ENCODE data around the gene ARHGAP25.
A peak's percentile ranks its signal among the peaks of the same experiment; 100 is the strongest.

The ARHGAP25 gene

GRCh38 chr2:68767996-68768395 lies 33.4 kb downstream of the ARHGAP25 start:
- DNase-seq = peak; percentile 37

GRCh38 chr2:68768461-68768860 lies 33.9 kb downstream of the ARHGAP25 start:
- no peak for DNase-seq

DNA sequence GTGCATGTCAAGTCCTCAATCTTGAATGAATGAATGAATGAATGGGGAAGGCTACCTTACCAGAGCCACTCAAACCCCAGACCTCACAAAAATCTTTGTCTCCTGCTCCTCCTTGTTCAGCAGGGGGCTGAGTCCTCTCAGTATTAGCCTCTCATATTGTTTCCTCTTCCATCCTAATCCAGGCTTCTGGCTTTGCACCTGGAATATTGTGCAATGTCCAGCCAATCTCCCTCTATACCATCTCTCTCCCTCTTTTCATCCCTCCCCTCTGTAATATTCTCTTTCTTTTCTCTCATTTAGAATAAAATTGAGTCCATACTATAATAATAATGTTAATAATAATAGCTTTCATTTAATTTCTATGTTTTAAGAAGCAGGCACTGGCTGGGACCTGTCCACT lies 34.3 kb downstream of the ARHGAP25 start:
- no peak for DNase-seq

DNA sequence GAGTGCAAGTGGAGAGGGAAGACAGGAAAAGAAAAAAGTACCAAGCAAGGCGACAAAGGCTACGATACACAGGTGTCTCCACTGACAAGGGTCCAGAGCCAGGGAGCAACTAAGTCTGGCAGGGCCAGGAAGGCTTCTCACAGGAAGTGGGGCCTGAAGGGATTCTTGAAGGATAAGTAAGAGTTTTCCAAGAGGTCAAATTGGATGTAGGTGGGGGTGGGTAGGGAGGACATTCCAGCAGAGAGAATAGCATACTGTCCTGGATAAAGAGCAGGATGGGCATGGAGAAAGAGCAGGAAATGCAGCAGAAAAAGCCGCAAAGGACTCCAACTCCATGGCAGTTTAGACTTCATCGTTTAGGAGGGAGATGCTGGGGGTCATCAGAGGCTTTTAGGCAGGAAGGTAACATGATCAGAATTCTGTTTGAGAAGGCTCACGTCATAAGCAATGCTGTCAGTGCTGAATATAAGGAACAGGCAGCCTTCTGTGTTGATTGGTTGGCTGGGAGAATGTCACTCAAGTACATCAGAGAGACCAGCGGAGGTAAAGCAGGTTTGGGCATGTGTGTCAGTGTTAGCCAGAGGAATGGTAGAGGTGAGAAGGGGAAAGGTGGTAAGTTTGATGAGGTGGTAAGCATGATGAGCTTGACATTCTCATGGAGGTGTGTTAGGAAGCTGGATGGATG lies 35.1 kb downstream of the ARHGAP25 start:
- DNase-seq = no peak

DNA sequence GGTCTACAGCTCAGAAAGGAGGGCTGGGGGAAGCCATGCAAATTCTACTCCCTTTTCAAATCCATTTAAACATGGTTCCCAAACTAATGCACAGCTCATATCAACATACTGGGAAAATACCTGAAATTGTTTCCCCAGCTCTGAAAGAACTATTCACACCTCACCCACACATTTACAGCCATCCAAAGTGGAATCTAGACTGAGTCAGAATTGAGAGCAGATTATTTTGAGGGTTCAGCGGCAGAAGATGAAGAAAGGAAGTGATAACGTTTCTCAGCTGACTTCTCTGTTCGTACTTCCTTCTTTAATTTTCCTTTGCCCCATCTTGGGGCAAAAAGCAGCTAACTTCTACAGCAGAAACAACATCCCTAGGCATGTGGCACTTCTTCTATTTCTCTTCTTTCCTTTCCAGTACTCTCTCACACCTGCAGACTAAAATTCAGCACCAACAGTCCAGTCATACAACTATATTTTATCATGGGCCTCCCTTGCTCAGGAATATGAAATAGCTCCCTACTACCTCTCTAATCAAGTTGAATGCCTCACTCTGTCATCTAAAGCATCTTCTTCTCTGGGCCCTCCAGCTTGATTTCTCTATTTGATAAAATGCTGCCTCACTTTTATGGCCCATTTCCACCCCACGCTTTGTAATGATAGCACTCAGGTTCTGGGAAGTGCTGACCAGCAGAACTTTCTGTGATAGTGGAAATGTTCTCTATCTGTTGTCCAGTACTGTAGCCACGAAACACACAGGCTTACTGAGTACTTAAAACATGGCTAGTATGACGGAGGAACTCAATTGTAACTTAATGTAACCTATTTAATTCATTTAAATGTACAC lies 35.9 kb downstream of the ARHGAP25 start:
- no peak for DNase-seq

DNA sequence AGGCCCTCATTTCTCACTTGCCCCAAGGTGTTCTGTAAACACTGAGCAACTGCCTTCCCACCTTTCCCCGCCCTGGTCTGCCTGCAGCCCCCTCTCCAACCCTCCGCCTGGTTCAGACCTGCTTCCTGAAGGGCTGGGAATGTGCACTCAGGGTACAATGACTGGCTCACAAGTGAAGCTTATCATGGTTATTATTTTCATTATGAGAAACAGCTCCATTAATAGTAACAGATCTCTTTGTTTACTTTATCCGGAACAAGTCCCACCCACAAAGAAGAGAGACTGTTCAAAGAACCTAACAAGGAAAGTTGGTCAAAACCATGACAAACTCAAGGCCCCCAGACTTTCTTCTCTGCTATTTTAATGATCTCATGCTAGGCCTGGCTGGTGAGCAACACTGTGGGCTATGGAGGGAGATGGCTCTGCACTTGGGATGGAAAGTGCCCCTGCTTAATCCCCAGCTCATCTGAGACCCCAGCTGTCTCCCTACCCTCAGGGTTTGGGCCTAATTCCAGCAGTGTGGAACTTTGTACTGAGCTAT lies 36.7 kb downstream of the ARHGAP25 start:
- no peak for DNase-seq

DNA sequence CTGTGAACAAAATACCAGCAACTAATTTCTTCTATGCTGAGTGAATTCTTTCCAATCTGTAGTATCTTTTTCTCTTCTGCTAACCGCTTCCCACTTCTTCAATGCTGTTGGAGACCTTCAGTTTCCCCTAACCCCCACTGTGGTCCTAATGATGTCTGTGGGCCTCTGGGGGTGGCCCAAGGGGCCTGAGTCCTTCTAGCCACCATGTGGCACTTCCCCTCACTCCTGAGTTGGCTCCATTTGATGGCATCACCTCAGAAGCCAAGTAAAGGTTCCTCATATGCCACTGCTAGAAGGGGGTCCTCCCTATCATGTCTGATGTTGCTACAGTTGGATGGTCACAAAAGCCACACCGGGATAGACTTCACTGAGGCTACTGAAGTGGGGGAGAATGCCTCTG lies 37.5 kb downstream of the ARHGAP25 start:
- DNase-seq = no peak

DNA sequence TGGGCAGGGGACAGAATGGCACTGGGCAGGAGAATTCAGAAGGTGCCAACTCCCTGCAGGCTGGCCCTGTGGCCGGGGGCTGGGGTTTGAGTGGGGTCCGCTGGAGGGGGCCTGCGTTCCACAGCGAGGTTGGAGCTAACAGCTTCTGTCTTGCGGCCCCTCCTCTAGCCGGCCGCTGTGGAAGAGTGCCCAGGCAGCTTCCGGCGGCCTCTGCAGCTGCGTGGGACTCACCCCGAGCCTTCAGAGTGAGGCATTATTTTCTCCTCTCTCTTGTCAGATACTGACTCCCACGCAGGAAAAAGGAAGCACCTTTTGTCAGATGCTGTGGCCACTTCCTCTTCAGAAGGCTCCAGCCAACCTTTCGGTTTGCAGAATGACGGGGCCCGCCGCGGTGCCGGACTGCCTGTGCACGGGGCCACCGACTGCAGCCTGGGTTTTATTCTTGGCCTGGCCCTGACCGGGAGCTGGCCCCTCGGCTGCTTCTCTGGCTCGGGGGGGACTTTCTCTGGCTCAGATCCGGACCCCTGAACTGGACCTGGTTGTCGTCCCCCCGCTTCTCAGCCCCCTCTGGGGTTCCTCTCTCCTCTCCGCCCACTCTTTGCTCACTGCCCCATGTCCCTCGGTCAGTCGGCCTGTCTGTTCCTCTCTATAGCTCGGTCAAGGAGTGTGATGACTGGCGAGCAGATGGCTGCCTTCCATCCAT lies 40.1 kb downstream of the ARHGAP25 start:
- DNase-seq = no peak

DNA sequence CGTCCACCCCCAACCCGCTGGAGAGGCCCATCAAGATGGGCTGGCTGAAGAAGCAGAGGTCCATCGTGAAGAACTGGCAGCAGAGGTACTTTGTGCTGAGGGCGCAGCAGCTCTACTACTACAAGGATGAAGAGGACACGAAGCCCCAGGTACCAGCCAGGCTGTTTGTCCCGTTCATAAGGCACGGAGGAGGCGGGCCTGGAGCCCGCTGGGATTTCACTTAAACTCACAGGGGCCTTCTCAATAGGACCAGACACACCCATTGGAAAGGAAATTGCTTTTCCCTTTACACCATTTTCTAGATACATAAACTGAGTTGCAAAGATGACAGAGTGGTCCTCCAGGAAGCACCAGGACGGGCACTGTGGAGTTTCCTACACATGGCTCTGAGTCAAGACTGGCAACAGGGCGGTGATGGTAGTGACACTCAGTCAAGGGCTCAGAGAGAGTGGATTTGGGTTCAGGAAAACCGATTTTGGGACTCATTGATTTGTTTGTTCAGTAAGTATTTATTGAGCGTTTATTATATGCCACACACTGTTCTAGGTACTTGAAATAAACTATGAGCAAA lies 40.7 kb downstream of the ARHGAP25 start:
- no peak for DNase-seq

DNA sequence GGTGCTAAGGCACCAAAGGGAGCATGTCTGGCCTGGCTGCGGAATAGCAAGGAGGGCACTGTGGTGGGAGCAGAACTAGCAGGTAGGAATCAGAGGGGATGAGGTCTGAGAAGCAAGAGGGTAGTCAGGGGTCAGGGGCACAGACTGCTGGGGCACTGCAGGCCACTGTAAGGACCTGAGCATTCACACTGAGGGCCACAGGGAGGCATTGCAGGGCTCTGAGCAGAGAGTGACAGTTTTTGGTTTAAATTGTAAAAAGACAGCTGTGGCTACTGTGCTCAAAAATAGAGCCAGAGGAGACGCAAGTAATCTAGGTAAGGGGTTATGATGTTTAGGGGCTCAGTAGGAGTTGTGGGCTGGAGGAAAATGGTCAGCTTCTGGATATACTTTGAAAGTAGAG lies 41.5 kb downstream of the ARHGAP25 start:
- DNase-seq = no peak

- DNase-seq = no peak
Observed at GRCh38 chr2:68779595-68779994, 45.0 kb downstream of the ARHGAP25 start.

DNA sequence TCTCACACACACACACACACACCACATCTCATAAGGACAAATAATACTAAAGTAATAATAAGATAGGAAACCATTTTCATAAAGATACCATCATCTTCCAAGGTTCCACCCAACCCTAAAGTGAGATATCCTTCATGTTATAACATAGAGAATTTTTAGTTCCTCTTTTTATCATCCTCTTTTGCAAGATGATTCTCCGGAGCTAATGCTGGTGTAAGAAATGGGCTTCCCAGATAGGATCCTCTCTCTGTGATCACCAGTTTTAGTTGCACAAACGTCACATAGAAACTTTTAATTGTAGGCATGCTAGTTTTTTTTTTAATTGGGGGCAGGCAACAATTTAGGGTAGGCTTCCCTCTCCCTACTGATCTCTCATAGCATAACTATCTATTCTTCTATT lies 49.6 kb downstream of the ARHGAP25 start:
- DNase-seq = no peak

DNA sequence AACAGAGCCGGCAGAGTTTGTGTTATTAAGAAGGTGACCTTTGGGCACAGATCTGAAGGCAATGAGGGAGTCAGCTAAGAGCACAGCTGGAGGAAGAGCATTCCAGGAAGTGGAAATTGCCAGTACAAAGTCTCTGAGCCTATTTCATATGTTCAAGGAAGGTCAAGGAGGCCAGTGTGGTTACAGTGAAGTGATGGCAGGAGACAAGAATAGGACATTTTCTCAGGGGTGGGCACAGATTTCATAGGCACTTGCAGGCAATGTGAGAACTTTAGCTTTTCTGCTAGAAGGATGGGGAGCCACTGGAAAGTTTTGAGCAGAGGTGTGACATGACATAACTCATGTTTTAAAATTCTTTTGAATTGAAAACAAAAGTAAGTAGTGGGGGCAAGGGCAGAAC lies 50.3 kb downstream of the ARHGAP25 start:
- DNase-seq = no peak

DNA sequence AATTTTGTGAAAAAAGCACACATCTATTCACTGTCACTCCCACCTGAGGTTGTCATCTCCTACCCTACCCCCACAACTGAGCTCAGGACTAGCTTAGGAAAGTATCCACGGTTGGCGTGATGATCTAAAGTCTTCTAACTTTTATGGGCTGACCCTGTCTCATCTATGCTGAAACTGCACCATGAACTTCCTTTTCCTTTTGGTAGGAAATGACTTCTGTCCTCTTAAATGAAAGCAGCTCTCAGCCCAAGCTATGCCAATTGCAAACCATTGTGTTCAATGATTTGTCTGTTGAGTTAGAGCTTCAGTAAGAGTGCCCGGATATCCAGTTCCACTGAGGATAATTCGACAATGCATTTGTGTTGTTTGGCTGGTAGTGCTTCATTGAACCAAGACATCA lies 52.7 kb downstream of the ARHGAP25 start:
- DNase-seq = no peak

GRCh38 chr2:68789603-68790002 lies 55.0 kb downstream of the ARHGAP25 start:
- DNase-seq = no peak

GRCh38 chr2:68790600-68790999 lies 56.0 kb downstream of the ARHGAP25 start:
- no peak for DNase-seq

DNA sequence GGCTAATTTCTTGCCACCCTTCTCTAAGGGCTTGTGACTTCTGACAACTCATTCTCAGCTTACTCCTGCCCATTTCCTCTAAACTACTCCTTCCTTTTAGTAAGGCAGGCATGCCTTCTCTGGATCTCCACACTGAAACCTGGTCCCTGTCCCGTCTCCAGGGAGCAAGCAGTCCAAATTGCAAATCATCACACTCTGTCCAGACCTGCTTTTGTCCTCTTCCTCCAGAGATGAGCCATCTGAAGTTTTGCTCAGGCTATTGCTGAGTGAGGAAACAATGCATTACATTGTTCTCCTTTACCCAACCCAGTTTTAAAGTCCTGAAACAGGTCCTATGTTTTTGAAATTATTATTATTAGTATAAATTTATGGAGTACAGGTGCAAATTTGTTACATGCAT lies 57.3 kb downstream of the ARHGAP25 start:
- no peak for DNase-seq

GRCh38 chr2:68792751-68793150 lies 58.1 kb downstream of the ARHGAP25 start:
- no peak for DNase-seq

DNA sequence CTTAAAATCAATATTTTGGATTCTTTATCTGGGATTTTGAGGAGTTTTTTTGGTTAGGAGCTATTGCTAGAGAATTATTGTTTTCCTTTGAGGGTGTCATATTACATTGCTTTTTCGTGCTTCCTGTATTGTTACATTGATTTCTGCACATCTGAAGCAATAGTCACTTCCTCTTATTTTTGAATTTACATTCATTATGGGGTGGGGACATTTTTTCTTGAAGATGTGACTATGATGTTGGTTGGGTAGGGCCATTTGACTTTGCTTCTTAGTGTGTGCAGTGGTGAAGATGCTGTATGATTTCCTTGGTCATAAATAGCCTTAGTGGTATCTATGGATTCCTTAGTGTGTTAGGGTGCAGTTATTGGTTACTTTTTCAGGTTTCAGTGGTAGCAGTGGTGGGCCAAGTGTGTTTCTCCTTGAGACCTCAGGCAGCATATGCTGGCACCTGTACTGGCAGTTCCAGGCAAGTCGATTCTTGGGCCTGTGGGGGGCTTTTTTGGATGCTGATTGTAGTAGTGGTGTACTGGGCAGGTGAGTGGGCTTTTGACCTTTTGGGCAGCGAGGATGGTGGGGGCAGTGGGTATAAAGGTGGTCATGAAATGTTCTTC lies 61.8 kb downstream of the ARHGAP25 start:
- no peak for DNase-seq

GRCh38 chr2:68798569-68798968 lies 64.0 kb downstream of the ARHGAP25 start:
- DNase-seq = no peak

DNA sequence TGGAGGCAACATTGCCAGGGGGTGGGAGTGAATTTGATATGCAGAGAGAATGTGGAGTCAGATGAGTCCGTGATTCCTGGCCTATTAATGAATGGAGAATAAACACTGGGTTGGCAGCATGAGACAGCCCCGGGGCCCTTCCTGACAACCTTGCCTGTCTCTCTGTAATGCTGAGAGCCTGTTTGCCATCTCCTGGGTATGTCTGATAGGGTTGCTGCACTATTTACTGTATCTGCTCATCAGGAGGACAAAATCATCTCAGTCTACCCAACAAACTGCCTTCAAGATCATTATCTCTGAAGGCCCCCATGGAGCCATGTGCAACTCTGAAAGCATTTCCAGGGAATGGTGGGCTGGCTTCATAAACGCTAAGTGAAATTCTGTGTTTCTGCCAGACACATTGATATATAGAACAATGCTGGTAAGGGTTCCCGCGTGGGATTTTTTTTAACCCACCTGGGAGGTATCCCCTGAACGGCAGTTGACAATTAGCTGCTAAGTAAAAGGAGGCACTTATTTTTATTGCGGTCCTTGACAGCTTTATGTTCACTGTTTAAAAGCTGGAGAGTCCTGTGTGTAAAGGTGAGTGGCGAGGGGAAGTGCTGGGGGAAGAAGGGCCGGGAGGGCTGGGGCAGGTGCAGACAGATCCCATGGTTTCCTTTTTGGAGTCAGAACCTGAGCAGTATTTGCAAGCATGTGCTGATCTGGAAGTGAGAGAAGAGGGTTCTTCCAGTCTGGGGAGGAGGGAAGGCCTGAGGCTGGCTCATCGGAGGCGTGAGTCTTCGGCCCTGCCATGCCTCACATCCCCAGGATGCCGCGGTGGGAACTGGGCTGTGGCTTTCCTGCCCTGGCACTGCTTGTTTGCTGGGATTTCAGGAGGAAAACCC lies 64.8 kb downstream of the ARHGAP25 start:
- peak; percentile 78 for DNase-seq

DNA sequence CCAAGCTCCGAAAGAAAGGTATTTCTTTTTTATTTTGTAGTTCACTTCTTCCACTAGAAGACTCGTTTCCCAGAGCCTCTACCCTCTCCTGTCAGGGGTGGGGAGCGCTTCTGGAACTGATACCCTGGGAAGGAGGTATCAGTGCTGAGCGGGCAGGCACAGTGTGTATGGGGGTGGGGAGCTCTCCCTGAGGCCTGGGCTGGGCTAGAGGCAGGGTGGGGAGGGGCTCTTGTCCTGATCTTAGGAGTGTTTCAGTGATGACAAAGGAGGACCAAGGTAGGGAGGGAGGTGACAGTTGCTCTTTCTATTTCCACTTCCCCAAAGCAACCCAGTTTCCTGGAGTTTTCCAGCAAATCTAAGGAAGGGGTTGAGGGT lies 65.4 kb downstream of the ARHGAP25 start:
- DNase-seq = no peak
